Gastrocnemius medialis (tissue), 4 donors: ENCODE results near the gene PRCD.

Source experiments
- CTCF ChIP-seq, 5 experiments: fragments of 450-650 bp in 3 of 5; fragments of 200-600 bp in 2 of 5; sonication (generic) in 2 of 5; IDR thresholded peaks in 4 of 5; conservative IDR thresholded peaks in 1 of 5; 1 replicate in 4 of 5; 2 replicates in 1 of 5; pipeline ENCODE4 v1.5.1; 2016 to 2019; ENCODE audit warnings: antibody characterized with exemption in 5 of 5, mild to moderate bottlenecking in 3 of 5, moderate library complexity in 3 of 5
- POLR2A ChIP-seq, 2 donors: fragments of 450-650 bp; IDR thresholded peaks; one replicate each; pipeline ENCODE4 v1.6.1; 2017; ENCODE audit warnings: antibody characterized with exemption in 2 of 2, mild to moderate bottlenecking in 2 of 2, moderate library complexity in 2 of 2

- TF ChIP-seq CTCF (IDR thresholded peaks at IDR 0.05 in 4 of 5, conservative IDR thresholded peaks at IDR 0.05 in 1 of 5): no peak
- no peak for TF ChIP-seq POLR2A (IDR thresholded peaks at IDR 0.05)
These were observed 22.9 kb downstream of the PRCD start for GRCh38 chr17:76562734-76563148.
